ENCODE data around the gene MARK2.

Gene MARK2

DNA sequence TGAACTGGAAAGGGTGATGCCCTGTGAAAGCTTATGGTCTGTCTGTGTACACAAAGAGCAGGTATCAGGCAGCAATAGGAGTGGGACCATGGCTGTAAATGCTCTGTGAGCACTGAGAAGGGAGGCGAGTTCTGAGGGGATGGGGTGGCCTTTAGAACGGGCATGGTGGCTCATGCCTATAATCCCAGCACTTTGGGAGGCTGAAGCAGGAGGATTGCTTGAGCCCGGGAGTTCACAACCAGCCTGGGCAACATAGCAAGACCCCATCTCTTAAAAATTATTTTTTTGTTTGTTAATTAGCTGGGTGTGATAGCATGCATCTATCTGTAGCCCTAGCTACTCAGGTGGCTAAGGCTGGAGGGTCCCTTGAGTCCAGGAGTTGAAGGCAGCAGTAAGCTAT is 22.2 kb upstream of the MARK2 start:
- TF ChIP-seq, protein P1, sequence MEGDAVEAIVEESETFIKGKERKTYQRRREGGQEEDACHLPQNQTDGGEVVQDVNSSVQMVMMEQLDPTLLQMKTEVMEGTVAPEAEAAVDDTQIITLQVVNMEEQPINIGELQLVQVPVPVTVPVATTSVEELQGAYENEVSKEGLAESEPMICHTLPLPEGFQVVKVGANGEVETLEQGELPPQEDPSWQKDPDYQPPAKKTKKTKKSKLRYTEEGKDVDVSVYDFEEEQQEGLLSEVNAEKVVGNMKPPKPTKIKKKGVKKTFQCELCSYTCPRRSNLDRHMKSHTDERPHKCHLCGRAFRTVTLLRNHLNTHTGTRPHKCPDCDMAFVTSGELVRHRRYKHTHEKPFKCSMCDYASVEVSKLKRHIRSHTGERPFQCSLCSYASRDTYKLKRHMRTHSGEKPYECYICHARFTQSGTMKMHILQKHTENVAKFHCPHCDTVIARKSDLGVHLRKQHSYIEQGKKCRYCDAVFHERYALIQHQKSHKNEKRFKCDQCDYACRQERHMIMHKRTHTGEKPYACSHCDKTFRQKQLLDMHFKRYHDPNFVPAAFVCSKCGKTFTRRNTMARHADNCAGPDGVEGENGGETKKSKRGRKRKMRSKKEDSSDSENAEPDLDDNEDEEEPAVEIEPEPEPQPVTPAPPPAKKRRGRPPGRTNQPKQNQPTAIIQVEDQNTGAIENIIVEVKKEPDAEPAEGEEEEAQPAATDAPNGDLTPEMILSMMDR (IDR thresholded peaks at IDR 0.05), result no peak
- TF ChIP-seq ZFX (IDR thresholded peaks at IDR 0.05; ENCODE audit: borderline replicate concordance), result no peak

DNA sequence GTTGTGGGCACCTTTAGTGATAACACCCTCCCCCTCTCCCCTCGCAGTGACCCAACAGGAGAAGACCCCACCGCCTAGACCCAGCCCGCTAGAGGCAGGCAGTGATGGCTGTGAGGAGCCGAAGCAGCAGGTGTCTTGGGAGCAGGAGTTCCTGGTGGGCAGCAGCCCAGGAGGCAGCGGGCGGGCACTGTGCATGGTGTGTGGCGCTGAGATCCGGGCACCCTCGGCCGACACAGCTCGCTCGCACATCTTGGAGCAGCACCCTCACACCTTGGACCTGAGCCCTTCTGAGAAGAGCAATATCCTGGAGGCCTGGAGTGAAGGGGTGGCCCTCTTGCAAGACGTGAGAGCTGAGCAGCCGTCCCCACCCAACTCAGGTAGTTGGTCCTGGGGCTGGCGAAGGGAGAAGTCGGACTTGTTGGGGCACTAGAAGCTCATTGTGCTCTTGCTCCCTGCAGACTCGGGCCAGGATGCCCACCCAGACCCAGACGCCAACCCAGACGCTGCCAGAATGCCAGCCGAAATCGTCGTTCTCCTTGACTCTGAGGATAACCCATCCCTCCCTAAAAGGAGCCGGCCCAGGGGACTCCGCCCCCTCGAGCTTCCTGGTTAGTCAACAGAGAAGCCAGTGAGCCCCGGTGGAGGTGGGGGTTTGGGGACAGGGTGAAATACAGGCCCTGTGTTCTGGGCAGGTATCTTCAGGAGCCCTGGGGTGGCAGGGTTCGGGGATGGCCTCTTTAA is 21.0 kb upstream of the MARK2 start:
- no peak for TF ChIP-seq ZFX (IDR thresholded peaks at IDR 0.05; ENCODE audit: borderline replicate concordance)
- TF ChIP-seq, protein P1 (IDR thresholded peaks at IDR 0.05), result no peak

More for the DNA sequence above, 22.2 kb upstream of the MARK2 start:
- H3K27ac ChIP-seq, result no peak overlapping the region

DNA sequence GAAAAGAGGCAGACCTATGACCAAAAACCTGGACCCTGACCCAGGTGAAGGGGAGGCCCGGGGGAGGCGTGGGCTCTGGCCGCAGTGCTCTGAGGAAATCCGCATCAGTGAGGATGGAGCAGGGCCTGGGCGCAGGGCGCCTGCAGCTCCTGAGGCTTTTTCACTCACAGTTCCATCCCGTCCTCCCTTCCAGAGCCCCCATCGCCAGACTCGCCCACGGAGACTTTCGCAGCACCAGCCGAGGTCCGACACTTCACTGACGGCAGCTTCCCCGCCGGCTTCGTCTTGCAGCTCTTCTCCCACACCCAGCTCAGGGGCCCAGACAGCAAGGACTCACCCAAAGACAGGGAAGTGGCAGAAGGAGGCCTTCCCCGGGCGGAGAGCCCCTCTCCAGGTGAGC is 20.3 kb upstream of the MARK2 start:
- TF ChIP-seq ZFX (IDR thresholded peaks at IDR 0.05; ENCODE audit: borderline replicate concordance), result no peak
- no peak overlapping the region for H3K27ac ChIP-seq

More for the DNA sequence above, 21.0 kb upstream of the MARK2 start:
- no peak overlapping the region for H3K27ac ChIP-seq

DNA sequence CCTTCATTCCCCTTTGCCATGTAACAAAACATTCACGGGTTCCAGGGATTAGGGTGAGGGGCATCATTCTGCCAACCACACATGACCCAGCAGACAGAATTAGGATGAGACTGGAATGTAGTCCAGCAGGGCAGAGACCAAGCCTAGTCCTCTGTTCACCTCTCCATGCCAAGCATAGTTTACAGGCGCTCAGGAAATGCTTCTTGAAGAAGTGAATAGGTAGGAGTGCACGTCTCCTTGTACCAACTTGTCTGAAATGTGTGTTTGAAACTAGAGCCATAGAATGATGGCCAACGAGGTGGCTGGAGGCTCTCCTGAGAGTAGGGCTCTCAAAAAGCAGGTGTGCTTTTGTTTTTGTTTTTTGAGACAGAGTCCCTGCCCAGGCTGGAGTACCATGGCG is 17.5 kb upstream of the MARK2 start:
- TF ChIP-seq, protein P1 (IDR thresholded peaks at IDR 0.05), result no peak
- no peak for TF ChIP-seq ZFX (IDR thresholded peaks at IDR 0.05; ENCODE audit: borderline replicate concordance)
- no peak overlapping the region for H3K27ac ChIP-seq

DNA sequence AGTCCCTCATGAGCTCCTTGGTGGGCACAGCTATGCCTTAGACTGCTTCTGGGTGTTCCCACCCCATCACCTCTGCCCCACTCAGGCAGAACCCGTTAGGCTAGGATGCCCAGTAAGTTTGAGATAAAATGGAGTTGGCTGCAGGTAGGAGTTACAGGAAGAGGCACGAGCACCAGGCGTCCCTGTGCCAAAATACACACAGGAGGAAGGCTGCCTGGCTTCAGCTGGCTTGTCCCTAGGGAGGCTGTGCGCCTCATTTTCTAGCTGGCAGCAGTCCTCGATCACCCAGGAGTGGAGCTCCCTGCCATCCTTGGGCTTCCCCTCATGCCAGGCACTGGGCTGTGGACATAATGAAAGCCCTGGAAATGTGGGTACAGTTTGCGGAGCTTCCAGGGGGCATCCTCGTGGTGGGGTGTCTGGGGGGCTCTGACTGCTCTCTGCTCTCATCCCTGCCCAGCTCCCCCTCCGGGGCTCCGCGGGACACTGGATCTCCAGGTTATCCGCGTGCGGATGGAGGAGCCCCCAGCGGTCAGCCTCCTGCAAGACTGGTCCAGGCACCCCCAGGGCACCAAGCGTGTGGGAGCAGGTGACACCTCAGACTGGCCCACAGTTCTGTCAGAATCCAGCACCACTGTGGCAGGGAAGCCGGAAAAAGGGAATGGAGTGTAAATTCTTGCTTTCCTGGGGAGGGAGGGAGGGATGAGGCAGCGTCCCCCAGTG is 12.3 kb upstream of the MARK2 start:
- H3K27ac ChIP-seq, result no peak overlapping the region
- no peak for TF ChIP-seq ZFX (IDR thresholded peaks at IDR 0.05; ENCODE audit: borderline replicate concordance)
- TF ChIP-seq, protein P1 (IDR thresholded peaks at IDR 0.05), result no peak

DNA sequence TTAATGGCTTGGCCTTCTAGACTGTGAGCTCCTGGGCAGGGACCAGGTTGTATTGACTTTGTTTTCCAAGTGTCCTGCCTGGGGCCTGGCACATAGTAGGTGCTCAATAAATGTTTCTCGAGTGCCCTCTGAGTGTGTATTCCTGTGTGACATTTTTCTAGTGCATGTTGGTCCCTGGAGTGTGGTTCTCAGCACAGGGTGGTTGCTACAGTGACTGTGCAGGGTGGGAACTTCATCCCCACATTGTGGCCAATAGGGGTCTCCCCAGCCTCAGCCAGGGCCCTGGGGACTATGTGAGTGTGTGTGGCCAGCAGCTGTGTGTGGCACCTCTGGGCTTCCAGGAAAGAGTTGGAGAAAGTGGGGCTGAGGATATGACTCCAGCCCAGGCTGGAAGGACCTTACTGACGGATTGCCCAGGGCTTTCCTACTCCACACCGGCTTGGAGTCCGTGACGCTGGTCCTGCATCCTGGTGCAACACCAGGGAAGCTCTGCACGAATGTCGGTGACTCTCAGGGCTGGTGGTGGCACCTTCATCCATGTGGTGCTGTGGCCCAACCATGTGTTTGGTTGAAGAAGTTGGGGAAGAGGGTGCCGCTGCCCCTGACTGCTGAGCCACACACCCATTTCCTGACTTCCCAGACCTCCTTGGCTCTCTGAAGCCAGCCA is 9.0 kb upstream of the MARK2 start:
- no peak overlapping the region for H3K27ac ChIP-seq
- no peak for TF ChIP-seq ZFX (IDR thresholded peaks at IDR 0.05; ENCODE audit: borderline replicate concordance)
- TF ChIP-seq, protein P1 (IDR thresholded peaks at IDR 0.05), result peak; percentile 25; the same call in 1 of the 2 replicates

DNA sequence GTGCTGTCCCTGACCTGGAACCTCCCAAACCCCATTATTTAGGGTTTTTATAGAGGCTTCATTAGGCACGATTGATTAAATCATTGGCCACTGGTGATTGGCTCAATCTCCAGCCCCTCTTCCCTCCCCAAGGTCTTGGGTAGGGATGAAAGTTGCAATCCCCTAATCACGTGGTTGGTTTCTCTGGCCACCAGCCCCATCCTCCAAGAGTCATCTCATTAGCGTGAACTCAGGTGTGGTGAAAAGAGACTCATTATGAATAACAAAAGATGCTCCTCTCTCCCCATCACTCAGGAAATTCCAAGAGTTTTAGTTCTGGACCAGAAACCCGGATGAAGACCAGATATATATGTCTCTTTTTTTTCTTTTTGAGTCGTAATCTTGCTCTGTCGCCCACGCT is 7.6 kb upstream of the MARK2 start:
- H3K27ac ChIP-seq, result no peak overlapping the region
- TF ChIP-seq, protein P1 (IDR thresholded peaks at IDR 0.05), result no peak
- no peak for TF ChIP-seq ZFX (IDR thresholded peaks at IDR 0.05; ENCODE audit: borderline replicate concordance)
